Tibial nerve (tissue), 3 donors: ENCODE results near the gene CDH5.

Source experiments
- POLR2A ChIP-seq, 2 donors: fragments of 450-650 bp; IDR thresholded peaks; one replicate each; pipeline ENCODE4 v1.6.1; 2017; ENCODE audit warnings: antibody characterized with exemption in 2 of 2, mild to moderate bottlenecking in 2 of 2, moderate library complexity in 2 of 2
- TF ChIP-seq, protein P1 (sequence below), 5 experiments: fragments of 200-600 bp in 3 of 5; fragments of 450-650 bp in 2 of 5; sonication (generic) in 3 of 5; IDR thresholded peaks; one replicate each; pipeline ENCODE4 v1.5.1; 2016 to 2019; ENCODE audit warnings: antibody characterized with exemption in 5 of 5, mild to moderate bottlenecking in 3 of 5, moderate library complexity in 2 of 5

DNA sequence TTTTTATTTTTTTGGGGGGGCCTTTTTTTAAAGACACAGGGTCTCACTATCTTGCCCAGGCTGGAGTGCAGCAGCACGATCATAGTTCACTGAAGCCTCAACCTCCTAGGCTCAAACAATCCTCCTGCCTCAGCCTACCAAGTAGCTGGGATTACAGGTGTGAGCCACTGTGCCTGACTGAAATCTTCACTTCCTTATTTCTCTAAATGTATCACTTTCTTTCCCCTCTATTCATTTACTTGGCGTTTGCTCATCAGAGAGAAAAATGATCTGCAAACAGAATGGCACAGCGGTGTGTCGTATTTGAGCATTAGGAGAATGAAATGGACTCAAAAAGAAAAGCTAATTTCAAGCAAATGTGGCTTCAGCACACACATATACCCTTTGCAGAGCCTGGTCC is 44.3 kb upstream of the CDH5 start:
- TF ChIP-seq, protein P1, sequence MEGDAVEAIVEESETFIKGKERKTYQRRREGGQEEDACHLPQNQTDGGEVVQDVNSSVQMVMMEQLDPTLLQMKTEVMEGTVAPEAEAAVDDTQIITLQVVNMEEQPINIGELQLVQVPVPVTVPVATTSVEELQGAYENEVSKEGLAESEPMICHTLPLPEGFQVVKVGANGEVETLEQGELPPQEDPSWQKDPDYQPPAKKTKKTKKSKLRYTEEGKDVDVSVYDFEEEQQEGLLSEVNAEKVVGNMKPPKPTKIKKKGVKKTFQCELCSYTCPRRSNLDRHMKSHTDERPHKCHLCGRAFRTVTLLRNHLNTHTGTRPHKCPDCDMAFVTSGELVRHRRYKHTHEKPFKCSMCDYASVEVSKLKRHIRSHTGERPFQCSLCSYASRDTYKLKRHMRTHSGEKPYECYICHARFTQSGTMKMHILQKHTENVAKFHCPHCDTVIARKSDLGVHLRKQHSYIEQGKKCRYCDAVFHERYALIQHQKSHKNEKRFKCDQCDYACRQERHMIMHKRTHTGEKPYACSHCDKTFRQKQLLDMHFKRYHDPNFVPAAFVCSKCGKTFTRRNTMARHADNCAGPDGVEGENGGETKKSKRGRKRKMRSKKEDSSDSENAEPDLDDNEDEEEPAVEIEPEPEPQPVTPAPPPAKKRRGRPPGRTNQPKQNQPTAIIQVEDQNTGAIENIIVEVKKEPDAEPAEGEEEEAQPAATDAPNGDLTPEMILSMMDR (IDR thresholded peaks at IDR 0.05), result no peak
- TF ChIP-seq POLR2A (IDR thresholded peaks at IDR 0.05), result no peak
